GM21576 (cell line): ENCODE data around the gene SLC35E4.

Experiments used
- ATAC-seq: cut with Tn5 transposase; IDR thresholded peaks from one replicate; pipeline ENCODE4 v1.9.1; 2021; ENCODE audit warnings: mild to moderate bottlenecking, moderate library complexity; ENCODE audit not compliant: unreplicated experiment

The SLC35E4 gene

GRCh38 chr22:30687358-30687757 lies 51.8 kb downstream of the SLC35E4 start:
- no peak for ATAC-seq

- no peak for ATAC-seq
Measured at GRCh38 chr22:30689622-30690021, 54.0 kb downstream of the SLC35E4 start.

- no peak for ATAC-seq
Measured at GRCh38 chr22:30691204-30691603, 55.6 kb downstream of the SLC35E4 start.

GRCh38 chr22:30694171-30694639 lies 58.6 kb downstream of the SLC35E4 start:
- no peak for ATAC-seq

GRCh38 chr22:30694640-30695350 lies 59.2 kb downstream of the SLC35E4 start, which contains the start of gene OSBP2:
Gene OSBP2, plus strand, starts transcription at chr22:30694874. Its CDS starts 36 bp downstream, at chr22:30694910.
- ATAC-seq = no peak

- ATAC-seq = no peak
Measured at GRCh38 chr22:30695351-30695851, 59.8 kb downstream of the SLC35E4 start.

GRCh38 chr22:30695871-30696655 lies 60.5 kb downstream of the SLC35E4 start:
- ATAC-seq = no peak
